HG03439 (cell line): ENCODE results near the gene MYZAP.

Experiments
- ATAC-seq: cut with Tn5 transposase; IDR thresholded peaks from one replicate; pipeline ENCODE4 v1.9.1; 2021; ENCODE audit warnings: mild to moderate bottlenecking, moderate library complexity; ENCODE audit not compliant: unreplicated experiment

Gene MYZAP

GRCh38 chr15:57690341-57690966 lies 98.8 kb downstream of the MYZAP start:
- ATAC-seq = no peak

- no peak for ATAC-seq
Observed at GRCh38 chr15:57691082-57691481, 99.4 kb downstream of the MYZAP start.

- no peak for ATAC-seq
Observed at GRCh38 chr15:57692709-57693108, 101.0 kb downstream of the MYZAP start.

- ATAC-seq = no peak
Observed at GRCh38 chr15:57694279-57694678, 102.6 kb downstream of the MYZAP start.

- ATAC-seq = no peak
Observed at GRCh38 chr15:57696146-57696545, 104.4 kb downstream of the MYZAP start.

GRCh38 chr15:57697588-57697987 lies 105.9 kb downstream of the MYZAP start:
- no peak for ATAC-seq

GRCh38 chr15:57698243-57698642 lies 106.5 kb downstream of the MYZAP start:
- ATAC-seq = no peak

- no peak for ATAC-seq
Observed at GRCh38 chr15:57698991-57699390, 107.3 kb downstream of the MYZAP start.

GRCh38 chr15:57703387-57703786 lies 111.7 kb downstream of the MYZAP start:
- no peak for ATAC-seq

GRCh38 chr15:57704441-57704840 lies 112.7 kb downstream of the MYZAP start:
- ATAC-seq = no peak

GRCh38 chr15:57705746-57706404 lies 114.2 kb downstream of the MYZAP start:
- no peak for ATAC-seq

GRCh38 chr15:57706405-57707209 lies 114.9 kb downstream of the MYZAP start, which contains the start of gene POLR2M:
TSS of gene POLR2M (plus strand) at chr15:57706714. CDS start at chr15:57706843, 129 bp downstream.
- ATAC-seq = peak; percentile 88

- no peak for ATAC-seq
Observed at GRCh38 chr15:57708047-57708446, 116.3 kb downstream of the MYZAP start.

GRCh38 chr15:57718309-57718708 lies 126.6 kb downstream of the MYZAP start:
- ATAC-seq = no peak

- ATAC-seq = no peak
Observed at GRCh38 chr15:57720867-57721266, 129.2 kb downstream of the MYZAP start.

- no peak for ATAC-seq
Observed at GRCh38 chr15:57726411-57726810, 134.7 kb downstream of the MYZAP start.

- ATAC-seq = no peak
Observed at GRCh38 chr15:57727031-57727430, 135.3 kb downstream of the MYZAP start.

- no peak for ATAC-seq
Observed at GRCh38 chr15:57728436-57728835, 136.7 kb downstream of the MYZAP start.

- ATAC-seq = no peak
Observed at GRCh38 chr15:57730876-57731275, 139.2 kb downstream of the MYZAP start.

GRCh38 chr15:57731530-57732103 lies 139.9 kb downstream of the MYZAP start:
- no peak for ATAC-seq

- no peak for ATAC-seq
Observed at GRCh38 chr15:57732526-57733331, 141.0 kb downstream of the MYZAP start.
